Measurements from ENCODE around the gene AP2S1. TPM values are rescaled to one million over a fixed set of nuclear protein-coding genes. Genes with fewer than 3 reads are reported as not detected.

Gene AP2S1
- total RNA-seq, 1 experiment from 2014 or later: 146 TPM

GRCh38 chr19:46861691-46862502 is 11.3 kb upstream of the AP2S1 start:
- no peak for DNase-seq (ENCODE audit: low read depth, low spot score)
- Histone ChIP-seq H3K4me1 (ENCODE audit: control insufficient read depth, insufficient read depth, low read length) (peaks cover 38% of the 10 kb centered on the region), H3K27me3 (ENCODE audit: control insufficient read depth, insufficient read depth, low read length) (no peaks in the 10 kb centered on the region), H3K9me3 (ENCODE audit: control insufficient read depth, insufficient read depth, low read depth, low read length) (no peaks in the 10 kb centered on the region), H3K36me3 (ENCODE audit: control insufficient read depth, insufficient read depth, low read length) (peaks cover 3% of the 10 kb centered on the region; the same call in 1 of the 2 replicates), H3K4me3 (ENCODE audit: low read depth in 2 of 2, low read length in 2 of 2) (peak overlapping the region; percentile 73 to 89), H3K27ac (ENCODE audit: low read length) (peak overlapping the region; percentile 94)
- intact Hi-C loops (cut with micrococcal nuclease; ENCODE audit: unreplicated experiment): loop anchor here (10.0 kb wide), 1 partner anchor 63 kb away; no protein-coding TSS in a partner anchor
- BruUV-seq (replicated peaks): no TSS peak
- ATAC-seq: no peak
- ChIA-PET CTCF (no interaction called here), POLR2A (interaction anchor here (0.6 kb wide), 2 partner anchors 11 to 63 kb away, joined by 4 read pairs; no protein-coding TSS in a partner anchor)
- no peak for TF ChIP-seq SIN3A (IDR thresholded peaks at IDR 0.05; ENCODE audit: borderline replicate concordance, insufficient read depth, low read depth, low read length)
- no peak for TF ChIP-seq CTCF (IDR thresholded peaks at IDR 0.05)
- no peak for TF ChIP-seq REST (IDR thresholded peaks at IDR 0.05; ENCODE audit: insufficient read depth in 1 of 2, low read depth in 2 of 2, low read length in 1 of 2)
- no peak for TF ChIP-seq TCF7L2 (IDR thresholded peaks at IDR 0.05; ENCODE audit: low read depth, low read length)
- no peak for TF ChIP-seq POLR2AphosphoS5 (IDR thresholded peaks at IDR 0.05; ENCODE audit: low read depth, low read length)
- in situ Hi-C loops (cut with HindIII; ENCODE audit: low pct_unique_long_range_greater_than_20kb, low sequenced_read_pairs): no loop called here

- ChIA-PET POLR2A (interaction anchor here (0.6 kb wide), 2 partner anchors 12 to 64 kb away, joined by 4 read pairs; no protein-coding TSS in a partner anchor), CTCF (no interaction called here)
- in situ Hi-C loops (cut with HindIII; ENCODE audit: low pct_unique_long_range_greater_than_20kb, low sequenced_read_pairs): no loop called here
- TF ChIP-seq REST (IDR thresholded peaks at IDR 0.05; ENCODE audit: insufficient read depth in 1 of 2, low read depth in 2 of 2, low read length in 1 of 2): no peak
- TF ChIP-seq POLR2AphosphoS5 (IDR thresholded peaks at IDR 0.05; ENCODE audit: low read depth, low read length): 0 out of 2 replicates have a peak, but pooled peaks have one; percentile 23
- no peak for TF ChIP-seq TCF7L2 (IDR thresholded peaks at IDR 0.05; ENCODE audit: low read depth, low read length)
- TF ChIP-seq CTCF (IDR thresholded peaks at IDR 0.05): no peak
- TF ChIP-seq SIN3A (IDR thresholded peaks at IDR 0.05; ENCODE audit: borderline replicate concordance, insufficient read depth, low read depth, low read length): no peak
- Histone ChIP-seq H3K27ac (ENCODE audit: low read length) (peak within 1 kb of the TSS; percentile 94), H3K4me1 (ENCODE audit: control insufficient read depth, insufficient read depth, low read length) (peaks cover 34% of the 10 kb centered on the region), H3K9me3 (ENCODE audit: control insufficient read depth, insufficient read depth, low read depth, low read length) (no peaks in the 10 kb centered on the region), H3K36me3 (ENCODE audit: control insufficient read depth, insufficient read depth, low read length) (peaks cover 3% of the 10 kb centered on the region; the same call in 1 of the 2 replicates), H3K4me3 (ENCODE audit: low read depth in 2 of 2, low read length in 2 of 2) (peak within 1 kb of the TSS; percentile 73 to 89), H3K27me3 (ENCODE audit: control insufficient read depth, insufficient read depth, low read length) (no peaks in the 10 kb centered on the region)
- no TSS peak for BruUV-seq (replicated peaks)
- DNase-seq (ENCODE audit: low read depth, low spot score) (no peak), ATAC-seq (peak; percentile 1)
- intact Hi-C loops (cut with micrococcal nuclease; ENCODE audit: unreplicated experiment): loop anchor here (10.0 kb wide), 1 partner anchor 64 kb away; no protein-coding TSS in a partner anchor
Measured at GRCh38 chr19:46860846-46861690, 10.4 kb upstream of the AP2S1 start, which contains the start of gene ARHGAP35. ARHGAP35 (plus strand) TSS chr19:46860997; CDS start chr19:46918676, 57,679 bp downstream.

Data from Panc1 (cell line).